ENCODE measurements around the gene LGALS16.
"Not testable (repeated sequence)": the region's sequence is repeated elsewhere in the genome, so short reads cannot be mapped to it uniquely, and the experiment has no call there.

The LGALS16 gene

DNA sequence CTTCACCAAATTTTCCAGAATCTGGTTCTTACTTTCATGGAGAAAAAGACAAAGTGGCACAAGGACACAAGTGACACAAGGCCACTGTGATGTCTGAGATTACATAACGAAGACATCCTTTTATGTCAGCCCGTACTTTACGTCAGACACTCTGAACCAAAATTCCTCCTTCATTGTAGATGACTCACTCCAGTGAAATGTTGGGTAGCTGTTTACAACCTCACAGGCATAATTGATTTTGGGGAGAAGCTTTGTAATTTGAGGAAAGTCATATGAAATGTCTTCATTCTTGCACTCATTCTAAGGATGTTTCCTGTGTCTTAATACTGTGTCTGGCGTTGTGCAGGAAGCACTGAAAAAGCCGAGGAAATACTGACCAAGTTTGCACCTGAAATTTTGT, 28.6 kb downstream of the LGALS16 start (continued):
- TF ChIP-seq, protein P1, sequence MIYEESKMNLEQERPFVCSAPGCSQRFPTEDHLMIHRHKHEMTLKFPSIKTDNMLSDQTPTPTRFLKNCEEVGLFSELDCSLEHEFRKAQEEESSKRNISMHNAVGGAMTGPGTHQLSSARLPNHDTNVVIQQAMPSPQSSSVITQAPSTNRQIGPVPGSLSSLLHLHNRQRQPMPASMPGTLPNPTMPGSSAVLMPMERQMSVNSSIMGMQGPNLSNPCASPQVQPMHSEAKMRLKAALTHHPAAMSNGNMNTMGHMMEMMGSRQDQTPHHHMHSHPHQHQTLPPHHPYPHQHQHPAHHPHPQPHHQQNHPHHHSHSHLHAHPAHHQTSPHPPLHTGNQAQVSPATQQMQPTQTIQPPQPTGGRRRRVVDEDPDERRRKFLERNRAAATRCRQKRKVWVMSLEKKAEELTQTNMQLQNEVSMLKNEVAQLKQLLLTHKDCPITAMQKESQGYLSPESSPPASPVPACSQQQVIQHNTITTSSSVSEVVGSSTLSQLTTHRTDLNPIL (CRISPR knock-in tag; IDR thresholded peaks at IDR 0.05; ENCODE audit: low read depth) = no peak

DNA sequence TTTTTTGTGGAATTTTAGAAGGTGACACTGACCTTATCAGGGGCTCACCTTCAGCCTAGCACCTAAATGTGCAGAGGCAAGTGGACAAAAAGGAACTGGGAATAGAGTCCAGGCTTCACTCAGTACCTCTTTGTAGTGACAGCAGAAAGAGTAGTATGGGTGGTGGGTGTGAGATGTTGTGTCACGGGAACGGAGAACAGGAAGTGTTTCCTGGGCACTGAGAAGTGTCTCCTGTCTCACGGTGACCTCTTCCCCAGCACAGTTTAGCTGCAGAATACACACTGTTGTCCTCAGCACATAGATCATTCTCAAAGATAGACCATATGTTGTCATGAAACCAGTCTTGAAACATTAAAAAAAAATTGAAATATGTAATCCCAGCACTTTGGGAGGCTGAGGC, 31.0 kb downstream of the LGALS16 start:
- no peak for ATAC-seq
- TF ChIP-seq ZNF8 (CRISPR knock-in tag; IDR thresholded peaks at IDR 0.05) (no peak), TCF4 (CRISPR knock-in tag; IDR thresholded peaks at IDR 0.05; ENCODE audit: borderline replicate concordance) (no peak), ZC3H10 (CRISPR knock-in tag; IDR thresholded peaks at IDR 0.05) (no peak), ZNF565 (CRISPR knock-in tag; conservative IDR thresholded peaks at IDR 0.05; ENCODE audit: low read depth) (no peak), GLIS3 (CRISPR knock-in tag; IDR thresholded peaks at IDR 0.05) (no peak)
- TF ChIP-seq, protein P1 (CRISPR knock-in tag; IDR thresholded peaks at IDR 0.05; ENCODE audit: low read depth) = no peak

DNA sequence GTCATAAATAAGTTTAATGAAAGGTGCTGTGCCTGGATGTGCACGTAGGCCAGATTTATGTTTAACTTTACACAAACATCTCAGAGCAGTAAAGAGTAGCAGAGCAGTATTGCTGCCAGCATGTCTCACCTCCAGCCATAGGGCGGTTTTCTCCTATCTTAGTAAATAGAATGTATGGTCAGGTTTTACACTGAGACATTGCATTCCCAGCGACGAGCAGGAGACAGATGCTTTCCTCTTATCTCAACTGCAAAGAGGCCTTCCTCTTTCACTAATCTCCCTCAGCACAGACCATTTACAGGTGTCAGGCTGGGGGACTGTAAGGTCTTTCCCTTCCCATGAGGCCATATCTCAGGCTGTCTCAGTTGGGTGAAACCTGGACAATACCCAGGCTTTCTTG, 32.9 kb downstream of the LGALS16 start:
- not testable (repeated sequence) for ATAC-seq

DNA sequence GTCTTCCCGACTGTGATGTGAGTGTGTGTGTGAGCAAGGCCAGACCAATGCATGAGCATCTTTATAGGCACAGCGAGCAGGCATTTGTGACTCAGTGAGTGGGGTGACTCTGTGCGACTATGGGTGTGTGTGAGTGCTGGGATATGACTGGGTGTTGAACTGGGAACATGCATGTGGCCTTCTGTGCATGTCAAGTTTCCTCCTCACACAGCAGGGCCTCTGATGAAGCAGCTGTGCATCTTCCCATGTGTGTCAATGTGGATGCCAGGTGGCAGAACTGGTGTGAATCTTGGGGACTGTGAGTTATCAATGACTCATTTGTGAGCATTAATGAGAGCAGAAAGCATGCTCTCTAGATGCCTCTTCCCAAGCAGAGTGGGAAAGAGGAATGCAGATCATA, 36.5 kb downstream of the LGALS16 start:
- no peak for ATAC-seq
- TF ChIP-seq TOX (CRISPR knock-in tag; IDR thresholded peaks at IDR 0.05; ENCODE audit: borderline replicate concordance) = no peak
- TF ChIP-seq RARB (CRISPR knock-in tag; IDR thresholded peaks at IDR 0.05) = no peak
- TF ChIP-seq GLIS3 (CRISPR knock-in tag; IDR thresholded peaks at IDR 0.05) = no peak
- no peak for TF ChIP-seq ZFP30 (CRISPR knock-in tag; IDR thresholded peaks at IDR 0.05)
- no peak for TF ChIP-seq ZFP3 (CRISPR knock-in tag; IDR thresholded peaks at IDR 0.05)
- TF ChIP-seq, protein P2, sequence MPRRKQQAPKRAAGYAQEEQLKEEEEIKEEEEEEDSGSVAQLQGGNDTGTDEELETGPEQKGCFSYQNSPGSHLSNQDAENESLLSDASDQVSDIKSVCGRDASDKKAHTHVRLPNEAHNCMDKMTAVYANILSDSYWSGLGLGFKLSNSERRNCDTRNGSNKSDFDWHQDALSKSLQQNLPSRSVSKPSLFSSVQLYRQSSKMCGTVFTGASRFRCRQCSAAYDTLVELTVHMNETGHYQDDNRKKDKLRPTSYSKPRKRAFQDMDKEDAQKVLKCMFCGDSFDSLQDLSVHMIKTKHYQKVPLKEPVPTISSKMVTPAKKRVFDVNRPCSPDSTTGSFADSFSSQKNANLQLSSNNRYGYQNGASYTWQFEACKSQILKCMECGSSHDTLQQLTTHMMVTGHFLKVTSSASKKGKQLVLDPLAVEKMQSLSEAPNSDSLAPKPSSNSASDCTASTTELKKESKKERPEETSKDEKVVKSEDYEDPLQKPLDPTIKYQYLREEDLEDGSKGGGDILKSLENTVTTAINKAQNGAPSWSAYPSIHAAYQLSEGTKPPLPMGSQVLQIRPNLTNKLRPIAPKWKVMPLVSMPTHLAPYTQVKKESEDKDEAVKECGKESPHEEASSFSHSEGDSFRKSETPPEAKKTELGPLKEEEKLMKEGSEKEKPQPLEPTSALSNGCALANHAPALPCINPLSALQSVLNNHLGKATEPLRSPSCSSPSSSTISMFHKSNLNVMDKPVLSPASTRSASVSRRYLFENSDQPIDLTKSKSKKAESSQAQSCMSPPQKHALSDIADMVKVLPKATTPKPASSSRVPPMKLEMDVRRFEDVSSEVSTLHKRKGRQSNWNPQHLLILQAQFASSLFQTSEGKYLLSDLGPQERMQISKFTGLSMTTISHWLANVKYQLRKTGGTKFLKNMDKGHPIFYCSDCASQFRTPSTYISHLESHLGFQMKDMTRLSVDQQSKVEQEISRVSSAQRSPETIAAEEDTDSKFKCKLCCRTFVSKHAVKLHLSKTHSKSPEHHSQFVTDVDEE (CRISPR knock-in tag; IDR thresholded peaks at IDR 0.05) = no peak
- TF ChIP-seq, protein P3, sequence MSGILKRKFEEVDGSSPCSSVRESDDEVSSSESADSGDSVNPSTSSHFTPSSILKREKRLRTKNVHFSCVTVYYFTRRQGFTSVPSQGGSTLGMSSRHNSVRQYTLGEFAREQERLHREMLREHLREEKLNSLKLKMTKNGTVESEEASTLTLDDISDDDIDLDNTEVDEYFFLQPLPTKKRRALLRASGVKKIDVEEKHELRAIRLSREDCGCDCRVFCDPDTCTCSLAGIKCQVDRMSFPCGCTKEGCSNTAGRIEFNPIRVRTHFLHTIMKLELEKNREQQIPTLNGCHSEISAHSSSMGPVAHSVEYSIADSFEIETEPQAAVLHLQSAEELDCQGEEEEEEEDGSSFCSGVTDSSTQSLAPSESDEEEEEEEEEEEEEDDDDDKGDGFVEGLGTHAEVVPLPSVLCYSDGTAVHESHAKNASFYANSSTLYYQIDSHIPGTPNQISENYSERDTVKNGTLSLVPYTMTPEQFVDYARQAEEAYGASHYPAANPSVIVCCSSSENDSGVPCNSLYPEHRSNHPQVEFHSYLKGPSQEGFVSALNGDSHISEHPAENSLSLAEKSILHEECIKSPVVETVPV (CRISPR knock-in tag; IDR thresholded peaks at IDR 0.05) = no peak
- TF ChIP-seq TCF4 (CRISPR knock-in tag; IDR thresholded peaks at IDR 0.05; ENCODE audit: borderline replicate concordance) = no peak
- no peak for TF ChIP-seq PPARA (CRISPR knock-in tag; IDR thresholded peaks at IDR 0.05; ENCODE audit: borderline replicate concordance)
- TF ChIP-seq, protein P4, sequence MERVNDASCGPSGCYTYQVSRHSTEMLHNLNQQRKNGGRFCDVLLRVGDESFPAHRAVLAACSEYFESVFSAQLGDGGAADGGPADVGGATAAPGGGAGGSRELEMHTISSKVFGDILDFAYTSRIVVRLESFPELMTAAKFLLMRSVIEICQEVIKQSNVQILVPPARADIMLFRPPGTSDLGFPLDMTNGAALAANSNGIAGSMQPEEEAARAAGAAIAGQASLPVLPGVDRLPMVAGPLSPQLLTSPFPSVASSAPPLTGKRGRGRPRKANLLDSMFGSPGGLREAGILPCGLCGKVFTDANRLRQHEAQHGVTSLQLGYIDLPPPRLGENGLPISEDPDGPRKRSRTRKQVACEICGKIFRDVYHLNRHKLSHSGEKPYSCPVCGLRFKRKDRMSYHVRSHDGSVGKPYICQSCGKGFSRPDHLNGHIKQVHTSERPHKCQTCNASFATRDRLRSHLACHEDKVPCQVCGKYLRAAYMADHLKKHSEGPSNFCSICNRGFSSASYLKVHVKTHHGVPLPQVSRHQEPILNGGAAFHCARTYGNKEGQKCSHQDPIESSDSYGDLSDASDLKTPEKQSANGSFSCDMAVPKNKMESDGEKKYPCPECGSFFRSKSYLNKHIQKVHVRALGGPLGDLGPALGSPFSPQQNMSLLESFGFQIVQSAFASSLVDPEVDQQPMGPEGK (CRISPR knock-in tag; IDR thresholded peaks at IDR 0.05; ENCODE audit: borderline replicate concordance) = no peak
- no peak for TF ChIP-seq SNAI2 (CRISPR knock-in tag; IDR thresholded peaks at IDR 0.05)
- TF ChIP-seq, protein P5, sequence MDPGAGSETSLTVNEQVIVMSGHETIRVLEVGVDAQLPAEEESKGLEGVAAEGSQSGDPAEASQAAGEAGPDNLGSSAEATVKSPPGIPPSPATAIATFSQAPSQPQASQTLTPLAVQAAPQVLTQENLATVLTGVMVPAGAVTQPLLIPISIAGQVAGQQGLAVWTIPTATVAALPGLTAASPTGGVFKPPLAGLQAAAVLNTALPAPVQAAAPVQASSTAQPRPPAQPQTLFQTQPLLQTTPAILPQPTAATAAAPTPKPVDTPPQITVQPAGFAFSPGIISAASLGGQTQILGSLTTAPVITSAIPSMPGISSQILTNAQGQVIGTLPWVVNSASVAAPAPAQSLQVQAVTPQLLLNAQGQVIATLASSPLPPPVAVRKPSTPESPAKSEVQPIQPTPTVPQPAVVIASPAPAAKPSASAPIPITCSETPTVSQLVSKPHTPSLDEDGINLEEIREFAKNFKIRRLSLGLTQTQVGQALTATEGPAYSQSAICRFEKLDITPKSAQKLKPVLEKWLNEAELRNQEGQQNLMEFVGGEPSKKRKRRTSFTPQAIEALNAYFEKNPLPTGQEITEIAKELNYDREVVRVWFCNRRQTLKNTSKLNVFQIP (CRISPR knock-in tag; IDR thresholded peaks at IDR 0.05; ENCODE audit: borderline replicate concordance, low read depth) = no peak
- TF ChIP-seq ZNF8 (CRISPR knock-in tag; IDR thresholded peaks at IDR 0.05) = no peak
- no peak for TF ChIP-seq ISL1 (CRISPR knock-in tag; IDR thresholded peaks at IDR 0.05)
- no peak for TF ChIP-seq BACH2 (CRISPR knock-in tag; IDR thresholded peaks at IDR 0.05; ENCODE audit: borderline replicate concordance)
